Suprapubic skin (tissue), 4 donors: ENCODE data around the gene PROP1. TPM values are rescaled to one million over a fixed set of nuclear protein-coding genes. Genes with fewer than 3 reads are reported as not detected.

Experiments
- DNase-seq, 2 donors: peaks; one replicate each; pipeline ENCODE4 v3.0.0-alpha.2; 2019; ENCODE audit warnings: low spot score in 2 of 2
- H3K27ac ChIP-seq: fragments of 200-600 bp; sonication (generic); one replicate; pipeline ENCODE4 v1.5.1; 2019
- H3K27me3 ChIP-seq: fragments of 200-600 bp; sonication (generic); one replicate; pipeline ENCODE4 v1.5.1; 2019
- H3K36me3 ChIP-seq: fragments of 200-600 bp; sonication (generic); one replicate; pipeline ENCODE4 v1.5.1; 2019
- H3K4me1 ChIP-seq: fragments of 200-600 bp; sonication (generic); one replicate; pipeline ENCODE4 v1.5.1; 2019
- H3K4me3 ChIP-seq: fragments of 200-600 bp; sonication (generic); one replicate; pipeline ENCODE4 v1.5.1; 2019; ENCODE audit warnings: mild to moderate bottlenecking
- H3K9me3 ChIP-seq: fragments of 200-600 bp; sonication (generic); one replicate; pipeline ENCODE4 v1.5.1; 2019
- EP300 ChIP-seq: sonication (generic); formaldehyde crosslinking; IDR thresholded peaks from one replicate; pipeline ENCODE4 v1.6.1; 2017; ENCODE audit warnings: antibody characterized with exemption
- POLR2A ChIP-seq, 2 donors: fragments of 450-650 bp; IDR thresholded peaks; one replicate each; pipeline ENCODE4 v1.6.1; 2017; ENCODE audit warnings: antibody characterized with exemption in 2 of 2, mild to moderate bottlenecking in 2 of 2, moderate library complexity in 2 of 2
- POLR2AphosphoS5 ChIP-seq, 3 donors: sonication (generic); formaldehyde crosslinking; IDR thresholded peaks; one replicate each; pipeline ENCODE4 v1.6.1; 2017; ENCODE audit warnings: antibody characterized with exemption in 3 of 3
- WGBS: methylation state at CpG from one replicate; pipeline ENCODE4 v1.1.5; 2018; 5-methylcytosine and 5-hydroxymethylcytosine counted together
- total RNA-seq, 4 donors: library from RNA; depleted of rRNA; stranded (reverse); fragments of >200 nt; gene quantifications; one replicate each; pipeline ENCODE4 v1.1.0, GENCODE V29; 2016
- TF ChIP-seq, protein P1 (sequence below), 2 donors: fragments of 200-600 bp in 1 of 2; fragments of 450-650 bp in 1 of 2; sonication (generic) in 1 of 2; IDR thresholded peaks; one replicate each; pipeline ENCODE4 v1.5.1; 2016 to 2019; ENCODE audit warnings: antibody characterized with exemption in 2 of 2, mild to moderate bottlenecking in 1 of 2, moderate library complexity in 1 of 2

Gene PROP1
- total RNA-seq, 4 donors from 2014 or later, result not detected

DNA sequence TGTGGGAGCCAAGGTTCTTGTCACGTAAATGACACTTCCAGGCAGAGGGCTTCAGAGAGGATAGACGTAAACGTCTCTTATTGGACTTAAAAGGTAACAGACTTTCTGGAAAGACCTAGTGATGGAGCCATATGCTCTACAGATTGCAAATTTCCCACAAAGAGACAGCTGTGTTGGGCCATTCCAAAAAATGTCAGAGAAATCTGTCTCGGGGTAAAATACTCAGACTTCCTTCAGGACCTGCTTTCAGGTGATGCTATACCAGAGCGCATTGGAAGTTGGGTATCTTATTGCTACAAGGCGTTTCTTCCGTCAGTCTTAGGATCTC, 29.2 kb downstream of the PROP1 start:
- DNase-seq, result no peak
- H3K4me1 ChIP-seq, result no peaks in the 10 kb centered on the region
- H3K36me3 ChIP-seq, result no peaks in the 10 kb centered on the region
- no peaks in the 10 kb centered on the region for H3K9me3 ChIP-seq
- 67% methylated on average over 7 of the region's 7 CpGs for WGBS
- H3K4me3 ChIP-seq, result no peak overlapping the region
- TF ChIP-seq POLR2AphosphoS5 (IDR thresholded peaks at IDR 0.05), result no peak
- no peak for TF ChIP-seq EP300
- TF ChIP-seq, protein P1, sequence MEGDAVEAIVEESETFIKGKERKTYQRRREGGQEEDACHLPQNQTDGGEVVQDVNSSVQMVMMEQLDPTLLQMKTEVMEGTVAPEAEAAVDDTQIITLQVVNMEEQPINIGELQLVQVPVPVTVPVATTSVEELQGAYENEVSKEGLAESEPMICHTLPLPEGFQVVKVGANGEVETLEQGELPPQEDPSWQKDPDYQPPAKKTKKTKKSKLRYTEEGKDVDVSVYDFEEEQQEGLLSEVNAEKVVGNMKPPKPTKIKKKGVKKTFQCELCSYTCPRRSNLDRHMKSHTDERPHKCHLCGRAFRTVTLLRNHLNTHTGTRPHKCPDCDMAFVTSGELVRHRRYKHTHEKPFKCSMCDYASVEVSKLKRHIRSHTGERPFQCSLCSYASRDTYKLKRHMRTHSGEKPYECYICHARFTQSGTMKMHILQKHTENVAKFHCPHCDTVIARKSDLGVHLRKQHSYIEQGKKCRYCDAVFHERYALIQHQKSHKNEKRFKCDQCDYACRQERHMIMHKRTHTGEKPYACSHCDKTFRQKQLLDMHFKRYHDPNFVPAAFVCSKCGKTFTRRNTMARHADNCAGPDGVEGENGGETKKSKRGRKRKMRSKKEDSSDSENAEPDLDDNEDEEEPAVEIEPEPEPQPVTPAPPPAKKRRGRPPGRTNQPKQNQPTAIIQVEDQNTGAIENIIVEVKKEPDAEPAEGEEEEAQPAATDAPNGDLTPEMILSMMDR (IDR thresholded peaks at IDR 0.05), result no peak
- no peak for TF ChIP-seq POLR2A (IDR thresholded peaks at IDR 0.05)
- no peak overlapping the region for H3K27ac ChIP-seq
- peaks cover 15% of the 10 kb centered on the region for H3K27me3 ChIP-seq

DNA sequence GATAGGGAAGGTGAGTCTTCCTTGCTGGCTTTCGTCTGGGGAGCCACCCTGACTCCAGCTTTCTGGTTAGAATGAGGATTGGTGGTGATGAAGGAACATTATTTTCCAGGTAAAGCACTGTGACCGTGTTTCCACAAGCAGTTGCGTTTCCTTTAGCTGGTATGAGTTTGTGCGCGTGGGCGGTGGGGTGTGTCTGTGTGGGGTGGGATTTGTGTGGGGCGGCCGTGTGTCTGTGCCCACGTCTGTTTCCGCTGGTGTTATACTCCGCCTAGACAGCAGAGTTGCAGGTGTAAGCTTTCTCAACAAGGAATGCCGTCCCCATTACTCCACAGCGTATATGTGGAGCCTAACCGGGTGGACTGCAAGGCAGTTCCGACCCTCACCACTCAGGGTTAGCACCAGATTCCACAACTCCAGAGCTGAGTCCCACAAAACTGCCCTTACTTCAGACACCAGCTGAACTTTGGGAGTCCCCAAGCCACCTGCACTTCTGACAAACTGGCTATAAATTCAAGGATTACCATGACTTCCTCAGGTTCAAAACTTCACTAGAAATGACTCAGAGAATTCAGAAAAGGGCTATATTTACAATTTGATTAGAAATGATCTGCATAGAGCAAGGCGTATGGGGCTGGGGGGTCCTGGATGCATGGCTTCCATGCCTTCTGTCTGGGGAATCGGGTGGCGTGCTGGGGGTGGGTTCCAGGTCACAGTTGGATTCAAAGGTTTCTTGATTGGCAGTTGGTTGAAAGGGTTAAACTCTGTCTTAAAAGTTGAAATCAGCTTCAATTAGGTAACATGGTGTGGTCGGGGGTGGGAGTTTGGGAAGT, 29.8 kb downstream of the PROP1 start:
- Histone ChIP-seq H3K27me3 (peaks cover 15% of the 10 kb centered on the region), H3K27ac (no peak overlapping the region), H3K36me3 (no peaks in the 10 kb centered on the region), H3K4me1 (no peaks in the 10 kb centered on the region), H3K4me3 (no peak overlapping the region), H3K9me3 (no peaks in the 10 kb centered on the region)
- peak in 1 of 2 donors; percentile 62 for DNase-seq
- no peak for TF ChIP-seq POLR2A (IDR thresholded peaks at IDR 0.05)
- WGBS, result 70% methylated on average over 19 of the region's 19 CpGs

DNA sequence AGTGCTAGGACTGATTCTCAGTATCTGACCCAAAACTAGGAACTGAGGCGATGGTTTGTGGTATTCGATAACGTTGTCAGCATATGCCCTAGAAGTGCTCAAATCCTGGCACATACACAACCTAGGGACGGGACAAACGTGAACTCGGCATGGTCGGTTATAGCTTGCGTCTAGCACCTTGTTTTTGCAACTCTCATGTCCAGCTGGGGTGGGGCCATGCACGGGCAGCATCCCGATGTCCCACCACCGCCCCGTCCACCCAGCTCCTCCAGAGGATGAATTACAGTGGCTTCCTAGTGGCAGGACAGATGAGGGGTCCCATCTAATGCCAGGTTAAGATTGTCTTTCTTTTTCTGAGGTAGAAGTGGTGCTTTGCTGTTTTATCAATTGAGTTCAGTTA, 31.6 kb downstream of the PROP1 start:
- Histone ChIP-seq H3K27ac (no peak overlapping the region), H3K27me3 (peaks cover 10% of the 10 kb centered on the region), H3K4me3 (no peak overlapping the region), H3K4me1 (no peaks in the 10 kb centered on the region), H3K36me3 (no peaks in the 10 kb centered on the region), H3K9me3 (no peaks in the 10 kb centered on the region)
- peak in 1 of 2 donors; percentile 50 for DNase-seq
- WGBS, result 94% methylated on average over 12 of the region's 12 CpGs
- TF ChIP-seq EP300 (no peak), POLR2AphosphoS5 (IDR thresholded peaks at IDR 0.05) (no peak), POLR2A (IDR thresholded peaks at IDR 0.05) (no peak)
- TF ChIP-seq, protein P1 (IDR thresholded peaks at IDR 0.05), result no peak

DNA sequence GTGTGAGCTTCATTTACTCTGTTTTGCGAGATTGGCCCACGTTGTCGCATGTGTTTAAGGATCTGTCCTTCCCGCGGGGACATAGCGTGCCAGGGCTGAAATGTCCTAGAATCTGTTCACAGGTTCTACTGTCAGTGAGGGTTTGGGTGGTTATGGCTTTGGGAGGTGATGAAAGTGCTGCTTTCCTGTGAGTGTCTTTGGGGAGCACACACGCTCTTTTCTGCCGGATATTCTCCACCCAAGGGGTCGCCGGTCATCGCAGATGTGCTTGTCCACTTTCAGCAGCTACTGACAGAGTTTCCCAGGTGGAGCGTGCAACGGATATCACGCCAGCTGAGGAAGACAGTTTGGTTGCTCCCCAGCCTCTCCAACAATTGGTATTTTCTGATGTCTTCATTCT, 32.1 kb downstream of the PROP1 start:
- DNase-seq, result peak in 1 of 2 donors; percentile 31
- TF ChIP-seq POLR2AphosphoS5 (IDR thresholded peaks at IDR 0.05), result no peak
- no peak for TF ChIP-seq POLR2A (IDR thresholded peaks at IDR 0.05)
- no peak for TF ChIP-seq EP300
- TF ChIP-seq, protein P1 (IDR thresholded peaks at IDR 0.05), result no peak
- H3K9me3 ChIP-seq, result no peaks in the 10 kb centered on the region
- 90% methylated on average over 14 of the region's 14 CpGs for WGBS
- no peak overlapping the region for H3K27ac ChIP-seq
- H3K4me1 ChIP-seq, result no peaks in the 10 kb centered on the region
- H3K27me3 ChIP-seq, result peaks cover 9% of the 10 kb centered on the region
- H3K36me3 ChIP-seq, result no peaks in the 10 kb centered on the region
- H3K4me3 ChIP-seq, result no peak overlapping the region

DNA sequence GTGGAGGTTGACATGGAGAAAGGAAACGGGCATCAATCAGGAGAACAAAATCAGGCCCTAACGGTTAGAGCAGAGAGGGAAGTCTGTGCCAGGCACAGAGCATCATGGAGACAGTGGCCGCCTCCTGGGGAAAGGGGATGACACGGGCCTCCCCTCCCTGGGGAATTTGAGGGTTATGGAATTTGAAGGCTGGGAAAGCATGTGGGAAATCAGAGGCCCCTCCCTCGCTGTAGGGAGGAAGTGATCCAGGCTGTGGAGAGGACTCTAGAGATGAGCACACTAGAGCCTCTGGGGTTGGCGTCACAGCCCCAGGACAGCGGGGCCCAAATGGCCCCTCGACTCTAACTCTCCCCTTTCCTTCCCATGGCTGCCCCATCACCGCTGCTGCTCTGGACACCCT, 36.7 kb downstream of the PROP1 start:
- no peaks in the 10 kb centered on the region for H3K4me1 ChIP-seq
- no peak overlapping the region for H3K27ac ChIP-seq
- WGBS, result 74% methylated on average over 9 of the region's 9 CpGs
- TF ChIP-seq, protein P1 (IDR thresholded peaks at IDR 0.05), result no peak
- TF ChIP-seq POLR2A (IDR thresholded peaks at IDR 0.05) (no peak), POLR2AphosphoS5 (IDR thresholded peaks at IDR 0.05) (no peak), EP300 (no peak)
- H3K4me3 ChIP-seq, result no peak overlapping the region
- H3K27me3 ChIP-seq, result peaks cover 3% of the 10 kb centered on the region
- no peaks in the 10 kb centered on the region for H3K9me3 ChIP-seq
- DNase-seq, result peak in 1 of 2 donors; percentile 38
- H3K36me3 ChIP-seq, result no peaks in the 10 kb centered on the region
